HG03064 (cell line): ENCODE measurements around the gene POC1B.
A peak's percentile ranks its signal among the peaks of the same experiment; 100 is the strongest.

ENCODE experiments used
- ATAC-seq: cut with Tn5 transposase; IDR thresholded peaks from one replicate; pipeline ENCODE4 v1.9.1; 2021; ENCODE audit warnings: low read depth; ENCODE audit not compliant: unreplicated experiment

POC1B gene

GRCh38 chr12:89525824-89526770 lies at the start of gene POC1B:
Gene POC1B (minus strand): TSS chr12:89526047. CDS start chr12:89525895, 152 bp downstream.
- ATAC-seq: peak; percentile 63

GRCh38 chr12:89575374-89575773 lies 49.5 kb upstream of the POC1B start:
- ATAC-seq: no peak

GRCh38 chr12:89574736-89575208 lies 48.9 kb upstream of the POC1B start:
- no peak for ATAC-seq

GRCh38 chr12:89573051-89573810 lies 47.4 kb upstream of the POC1B start:
- ATAC-seq: no peak

- no peak for ATAC-seq
Observed at GRCh38 chr12:89571491-89572195, 45.8 kb upstream of the POC1B start.

GRCh38 chr12:89568484-89568883 lies 42.6 kb upstream of the POC1B start:
- ATAC-seq: no peak

- no peak for ATAC-seq
Observed at GRCh38 chr12:89567691-89568239, 41.9 kb upstream of the POC1B start.

GRCh38 chr12:89566615-89567014 lies 40.8 kb upstream of the POC1B start:
- no peak for ATAC-seq

GRCh38 chr12:89565002-89565401 lies 39.2 kb upstream of the POC1B start:
- no peak for ATAC-seq

- ATAC-seq: no peak
Observed at GRCh38 chr12:89559753-89560152, 33.9 kb upstream of the POC1B start.

- ATAC-seq: no peak
Observed at GRCh38 chr12:89556976-89557375, 31.1 kb upstream of the POC1B start.

- no peak for ATAC-seq
Observed at GRCh38 chr12:89552376-89552775, 26.5 kb upstream of the POC1B start.

- ATAC-seq: no peak
Observed at GRCh38 chr12:89551747-89552146, 25.9 kb upstream of the POC1B start.

- ATAC-seq: no peak
Observed at GRCh38 chr12:89547101-89547500, 21.3 kb upstream of the POC1B start.

- no peak for ATAC-seq
Observed at GRCh38 chr12:89546151-89546550, 20.3 kb upstream of the POC1B start.

GRCh38 chr12:89544681-89545184 lies 18.9 kb upstream of the POC1B start:
- ATAC-seq: no peak

GRCh38 chr12:89544022-89544421 lies 18.2 kb upstream of the POC1B start:
- no peak for ATAC-seq

- ATAC-seq: peak; percentile 75
Observed at GRCh38 chr12:89542912-89543592, 17.2 kb upstream of the POC1B start.

- no peak for ATAC-seq
Observed at GRCh38 chr12:89542236-89542635, 16.4 kb upstream of the POC1B start.

- ATAC-seq: no peak
Observed at GRCh38 chr12:89540586-89540985, 14.7 kb upstream of the POC1B start.
